HG03196 (cell line): ENCODE measurements around the gene WIPI1.
A peak's percentile ranks its signal among the peaks of the same experiment; 100 is the strongest.

Experiments
- ATAC-seq: cut with Tn5 transposase; IDR thresholded peaks from one replicate; pipeline ENCODE4 v1.9.1; 2021; ENCODE audit not compliant: unreplicated experiment

WIPI1 gene

GRCh38 chr17:68461122-68461539 is 3.8 kb upstream of the WIPI1 start:
- no peak for ATAC-seq

GRCh38 chr17:68460715-68461114 is 3.4 kb upstream of the WIPI1 start:
- ATAC-seq = no peak

- ATAC-seq = no peak
Measured at GRCh38 chr17:68460146-68460545, 2.9 kb upstream of the WIPI1 start.

GRCh38 chr17:68459037-68459639 is 1.8 kb upstream of the WIPI1 start:
- ATAC-seq = no peak

GRCh38 chr17:68458260-68459036 is 1.2 kb upstream of the WIPI1 start:
- ATAC-seq = no peak

- peak; percentile 70 for ATAC-seq
Measured at GRCh38 chr17:68457539-68458259, 403 bp upstream of the WIPI1 start.

- ATAC-seq = no peak
Measured at GRCh38 chr17:68456339-68457167, 743 bp downstream of the WIPI1 start.

GRCh38 chr17:68455901-68456338 is 1.4 kb downstream of the WIPI1 start:
- ATAC-seq = no peak

GRCh38 chr17:68453991-68454665 is 3.2 kb downstream of the WIPI1 start:
- ATAC-seq = no peak

- no peak for ATAC-seq
Measured at GRCh38 chr17:68452724-68453290, 4.5 kb downstream of the WIPI1 start.

GRCh38 chr17:68451670-68452354 is 5.5 kb downstream of the WIPI1 start:
- no peak for ATAC-seq

- ATAC-seq = no peak
Measured at GRCh38 chr17:68450801-68451200, 6.5 kb downstream of the WIPI1 start.

- ATAC-seq = no peak
Measured at GRCh38 chr17:68450391-68450790, 6.9 kb downstream of the WIPI1 start.

- ATAC-seq = no peak
Measured at GRCh38 chr17:68449021-68449739, 8.1 kb downstream of the WIPI1 start.

- ATAC-seq = no peak
Measured at GRCh38 chr17:68446626-68447041, 10.7 kb downstream of the WIPI1 start.

GRCh38 chr17:68445671-68446070 is 11.6 kb downstream of the WIPI1 start:
- ATAC-seq = no peak

GRCh38 chr17:68443972-68444464 is 13.3 kb downstream of the WIPI1 start:
- ATAC-seq = no peak

GRCh38 chr17:68441070-68441770 is 16.1 kb downstream of the WIPI1 start:
- no peak for ATAC-seq
